Measurements from ENCODE around the gene NBAS.

GRCh38 chr2:15471606-15472005 is 89.5 kb downstream of the NBAS start:
- TF ChIP-seq POLR2A (IDR thresholded peaks at IDR 0.05): no peak
- no peak for TF ChIP-seq CTCF (IDR thresholded peaks at IDR 0.05)
- TF ChIP-seq EP300 (IDR thresholded peaks at IDR 0.05): no peak

All from ovary (tissue), 3 donors.